ENCODE data around the gene ZNRD2. TPM values are rescaled to one million over a fixed set of nuclear protein-coding genes. Genes with fewer than 3 reads are reported as not detected.

Gene ZNRD2
- total RNA-seq, 1 experiment from 2014 or later, result 66.8 TPM

- Histone ChIP-seq H2AFZ (ENCODE audit: low read depth, low read length, poor library complexity, severe bottlenecking) (no peak overlapping the region), H3K4me2 (ENCODE audit: low read length) (no peak overlapping the region), H4K20me1 (ENCODE audit: insufficient read depth) (no peaks in the 10 kb centered on the region), H3K9ac (ENCODE audit: low read length) (no peak overlapping the region), H3K36me3 (ENCODE audit: control insufficient read depth in 1 of 2, insufficient read depth in 2 of 2, low read length in 2 of 2) (peaks cover 11 to 22% of the 10 kb centered on the region in 2 experiments; a peak in 3 of 4 replicates), H3K27me3 (ENCODE audit: insufficient read depth, low read length) (no peaks in the 10 kb centered on the region), H3K4me1 (ENCODE audit: control insufficient read depth in 1 of 2, insufficient read depth in 2 of 2, low read length in 2 of 2) (peaks cover 13 to 61% of the 10 kb centered on the region in 2 experiments), H3K27ac (ENCODE audit: low read depth, low read length) (peak overlapping the region; percentile 11), H3K9me3 (ENCODE audit: control insufficient read depth in 1 of 2, insufficient read depth in 1 of 2, low read depth in 1 of 2, low read length in 2 of 2) (no peaks in the 10 kb centered on the region), H3K4me3 (replicated peaks in 1 of 2; ENCODE audit: low read depth in 1 of 2, low read length in 2 of 2) (no peak overlapping the region), H3K79me2 (ENCODE audit: insufficient read depth, low read length) (peaks cover 44% of the 10 kb centered on the region), H3K9me2 (ENCODE audit: insufficient read depth) (no peaks in the 10 kb centered on the region)
- DNase-seq (ENCODE audit: low read depth, low spot score) (no peak), ATAC-seq (no peak)
- intact Hi-C loops (cut with micrococcal nuclease), result no loop called here
- CTCF ChIA-PET, result interaction anchor here (0.6 kb wide), 1 partner anchor 209 kb away, joined by 3 read pairs; no protein-coding TSS in a partner anchor
- RAD21 ChIA-PET (ENCODE audit: low non-redundant PET in 1 of 2, low total read pairs in 2 of 2, uncharacterized antibody in 2 of 2, unreplicated experiment in 2 of 2), result no interaction called here
- no peak for TF ChIP-seq EGR1 (IDR thresholded peaks at IDR 0.05; ENCODE audit: low read depth)
- no peak for TF ChIP-seq EZH2 (IDR thresholded peaks at IDR 0.05)
- no peak for TF ChIP-seq SP1 (IDR thresholded peaks at IDR 0.05; ENCODE audit: low read depth)
- TF ChIP-seq CTCF (IDR thresholded peaks at IDR 0.05 in 2 of 3, conservative IDR thresholded peaks at IDR 0.05 in 1 of 3; ENCODE audit: borderline replicate concordance in 1 of 3, insufficient read depth in 1 of 3, low read depth in 2 of 3, low read length in 2 of 3), result no peak
- no peak for TF ChIP-seq YY1 (IDR thresholded peaks at IDR 0.05; ENCODE audit: extremely low read depth, insufficient replicate concordance, low read depth, low read length)
- TF ChIP-seq ZFX (IDR thresholded peaks at IDR 0.05), result no peak
- TF ChIP-seq ELF1 (IDR thresholded peaks at IDR 0.05; ENCODE audit: borderline replicate concordance, low read depth), result no peak
- no peak for TF ChIP-seq TCF7L2 (IDR thresholded peaks at IDR 0.05; ENCODE audit: borderline replicate concordance, extremely low read depth, insufficient read depth, insufficient read length)
- TF ChIP-seq EZH2phosphoT487 (IDR thresholded peaks at IDR 0.05; ENCODE audit: borderline replicate concordance), result no peak
- no TSS peak for BruUV-seq (replicated peaks)
- POLR2A ChIA-PET, result interaction anchor here (1.1 to 1.4 kb wide), 2 partner anchors 50 to 62 kb away, joined by 3 to 6 read pairs; no protein-coding TSS in a partner anchor
Observed at GRCh38 chr11:65609229-65609628, 39.0 kb downstream of the ZNRD2 start.
